22Rv1 (cell line): ENCODE results near the gene PPM1J.
"Not testable (repeated sequence)": the region's sequence is repeated elsewhere in the genome, so short reads cannot be mapped to it uniquely, and the experiment has no call there.

Source experiments
- H3K27ac ChIP-seq: fragments of 450-650 bp; 2 replicates; pipeline ENCODE4 v1.5.1; 2017
- CTCF ChIP-seq: fragments of 450-650 bp; IDR thresholded peaks from 2 replicates; pipeline ENCODE4 v1.5.1; 2017; ENCODE audit warnings: mild to moderate bottlenecking
- ZFX ChIP-seq: fragments of 450-650 bp; IDR thresholded peaks from 2 replicates; pipeline ENCODE4 v1.6.1; 2017; ENCODE audit warnings: antibody characterized with exemption, borderline replicate concordance

The PPM1J gene

GRCh38 chr1:112744009-112744578 is 29.0 kb upstream of the PPM1J start:
- H3K27ac ChIP-seq: no peak overlapping the region
- TF ChIP-seq CTCF: no peak
- TF ChIP-seq ZFX: no peak

DNA sequence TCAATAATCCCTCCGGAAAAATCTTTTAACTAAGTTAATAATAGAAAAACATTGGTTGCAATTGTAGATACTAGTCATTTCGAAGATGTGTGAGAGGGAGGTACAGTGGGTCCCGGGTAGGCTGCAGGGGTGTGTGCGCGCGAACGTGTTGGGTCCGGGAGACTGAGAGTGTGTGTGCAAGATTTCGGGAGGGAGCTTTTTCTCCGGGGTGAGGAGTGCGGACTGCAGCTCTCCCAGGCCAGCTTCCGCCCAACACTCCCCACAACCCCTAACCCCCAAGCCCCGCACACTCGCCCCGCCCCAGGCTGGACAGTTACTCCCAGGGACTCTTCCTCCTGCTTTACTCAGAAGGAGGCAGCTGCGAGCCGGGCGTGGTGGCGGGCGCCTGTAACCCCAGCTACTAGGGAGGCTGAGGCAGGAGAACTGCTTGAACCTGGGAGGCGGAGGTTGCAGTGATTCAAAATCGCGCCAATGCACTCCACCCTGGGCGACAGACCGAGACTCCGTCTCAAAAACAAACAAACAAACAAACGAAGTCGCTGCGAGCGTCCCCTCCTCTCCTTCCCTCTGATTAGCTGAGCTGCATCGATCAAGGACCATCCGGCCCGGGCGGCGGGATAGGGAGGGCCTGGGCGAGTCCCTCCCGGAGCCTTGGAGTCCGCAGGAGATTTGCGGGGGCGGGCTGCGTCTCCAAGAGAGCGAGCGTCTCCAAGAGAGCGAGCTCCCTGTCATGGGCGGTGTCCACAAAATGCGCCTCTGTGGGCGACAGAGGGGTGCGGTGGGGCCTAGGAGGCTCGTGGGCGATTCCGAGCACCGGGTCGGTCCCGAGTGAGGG is 28.3 kb upstream of the PPM1J start:
- TF ChIP-seq CTCF: no peak
- no peak for TF ChIP-seq ZFX
- H3K27ac ChIP-seq: no peak overlapping the region

- TF ChIP-seq ZFX (no peak), CTCF (no peak)
- H3K27ac ChIP-seq: no peak overlapping the region
Measured at GRCh38 chr1:112737573-112737972, 22.4 kb upstream of the PPM1J start.

- no peak for TF ChIP-seq CTCF
- TF ChIP-seq ZFX: no peak
- H3K27ac ChIP-seq: no peak overlapping the region
Measured at GRCh38 chr1:112735752-112736151, 20.6 kb upstream of the PPM1J start.

GRCh38 chr1:112731451-112731850 is 16.3 kb upstream of the PPM1J start:
- no peak for TF ChIP-seq ZFX
- no peak for TF ChIP-seq CTCF
- no peak overlapping the region for H3K27ac ChIP-seq

GRCh38 chr1:112729909-112730308 is 14.8 kb upstream of the PPM1J start:
- TF ChIP-seq ZFX (no peak), CTCF (no peak)
- no peak overlapping the region for H3K27ac ChIP-seq

- not testable (repeated sequence) for H3K27ac ChIP-seq
Measured at GRCh38 chr1:112729011-112729410, 13.9 kb upstream of the PPM1J start.

DNA sequence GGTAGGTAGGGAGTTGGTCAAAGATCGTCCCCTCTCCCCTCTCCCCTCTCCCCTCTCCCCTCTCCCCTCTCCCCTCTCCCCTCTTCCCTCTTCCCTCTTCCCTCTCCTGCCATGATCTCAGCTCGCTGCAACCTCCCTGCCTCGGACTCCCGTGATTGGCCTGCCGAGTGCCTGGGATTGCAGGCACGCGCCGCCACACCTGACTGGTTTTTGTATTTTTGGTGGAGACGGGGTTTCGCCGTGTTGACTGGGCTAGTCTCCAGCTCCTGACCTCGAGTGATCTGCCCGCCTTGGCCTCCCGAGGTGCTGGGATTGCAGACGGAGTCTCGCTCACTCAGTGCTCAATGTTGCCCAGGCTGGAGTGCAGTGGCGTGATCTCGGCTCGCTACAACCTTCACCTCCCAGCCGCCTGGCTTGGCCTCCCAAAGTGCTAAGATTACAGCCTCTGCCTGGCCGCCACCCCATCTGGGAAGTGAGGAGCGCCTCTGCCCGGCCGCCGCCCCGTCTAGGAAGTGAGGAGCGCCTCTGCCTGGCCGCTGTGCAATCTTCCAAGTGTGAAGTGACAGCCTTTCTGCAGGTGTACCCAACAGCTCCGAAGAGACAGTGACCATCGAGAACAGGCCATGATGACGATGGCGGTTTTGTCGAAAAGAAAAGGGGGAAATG is 13.3 kb upstream of the PPM1J start:
- H3K27ac ChIP-seq: not testable (repeated sequence)
